Left renal pelvis (tissue), 4 donors: ENCODE results near the gene WDR88. TPM values are rescaled to one million over a fixed set of nuclear protein-coding genes. Genes with fewer than 3 reads are reported as not detected.
"Not testable (repeated sequence)": the region's sequence is repeated elsewhere in the genome, so short reads cannot be mapped to it uniquely, and the experiment has no call there.

Experiments
- DNase-seq, 4 donors: peaks; one replicate each; pipeline ENCODE4 v3.0.0-alpha.2; 2013; ENCODE audit warnings: low read depth in 4 of 4, low spot score in 3 of 4
- polyA plus RNA-seq, 4 donors: library from polyadenylated mRNA; unstranded; fragments of 120-200 nt; gene quantifications; one replicate each; pipeline ENCODE4 v1.2.1, GENCODE V29; 2013; ENCODE audit not compliant: insufficient read length in 4 of 4

The WDR88 gene
- polyA plus RNA-seq, 4 donors: 0.78 to 2.1 (median 1.2) TPM

- not testable (repeated sequence) for DNase-seq
Observed at GRCh38 chr19:33126712-33127111, 5.2 kb upstream of the WDR88 start.

- no peak for DNase-seq
Observed at GRCh38 chr19:33129901-33130300, 2.0 kb upstream of the WDR88 start.

GRCh38 chr19:33130433-33130832 lies 1.5 kb upstream of the WDR88 start:
- DNase-seq: no peak

GRCh38 chr19:33132425-33132824 lies 511 bp downstream of the WDR88 start:
- DNase-seq: no peak

GRCh38 chr19:33133438-33134031 lies 1.6 kb downstream of the WDR88 start:
- no peak for DNase-seq

- no peak for DNase-seq
Observed at GRCh38 chr19:33134571-33135041, 2.7 kb downstream of the WDR88 start.

- no peak for DNase-seq
Observed at GRCh38 chr19:33139165-33139564, 7.3 kb downstream of the WDR88 start.

GRCh38 chr19:33143897-33144405 lies 12.0 kb downstream of the WDR88 start:
- peak in 3 of 4 donors; percentile 30 to 37 (median 33) for DNase-seq

GRCh38 chr19:33146209-33146608 lies 14.3 kb downstream of the WDR88 start:
- no peak for DNase-seq

GRCh38 chr19:33147538-33147937 lies 15.6 kb downstream of the WDR88 start:
- no peak for DNase-seq

- no peak for DNase-seq
Observed at GRCh38 chr19:33150852-33151518, 19.1 kb downstream of the WDR88 start.

GRCh38 chr19:33152176-33152575 lies 20.3 kb downstream of the WDR88 start:
- no peak for DNase-seq

GRCh38 chr19:33152625-33153024 lies 20.7 kb downstream of the WDR88 start:
- DNase-seq: not testable (repeated sequence)

GRCh38 chr19:33154313-33154712 lies 22.4 kb downstream of the WDR88 start:
- not testable (repeated sequence) for DNase-seq

GRCh38 chr19:33156334-33156733 lies 24.4 kb downstream of the WDR88 start:
- DNase-seq: no peak

GRCh38 chr19:33157906-33158305 lies 26.0 kb downstream of the WDR88 start:
- no peak for DNase-seq

GRCh38 chr19:33158365-33158764 lies 26.5 kb downstream of the WDR88 start:
- no peak for DNase-seq

GRCh38 chr19:33159149-33159548 lies 27.2 kb downstream of the WDR88 start:
- no peak for DNase-seq

GRCh38 chr19:33159893-33160292 lies 28.0 kb downstream of the WDR88 start:
- no peak for DNase-seq

GRCh38 chr19:33161201-33161600 lies 29.3 kb downstream of the WDR88 start:
- no peak for DNase-seq

GRCh38 chr19:33163481-33163880 lies 31.6 kb downstream of the WDR88 start:
- DNase-seq: no peak

- DNase-seq: not testable (repeated sequence)
Observed at GRCh38 chr19:33166037-33166436, 34.1 kb downstream of the WDR88 start.
